ENCODE data around the gene EMC6.

GRCh38 chr17:3630781-3631180, 37.8 kb upstream of the EMC6 start:
- TF ChIP-seq CTCF (conservative IDR thresholded peaks at IDR 0.05 in 1 of 2, IDR thresholded peaks at IDR 0.05 in 1 of 2; ENCODE audit: extremely low read depth in 1 of 2, insufficient read depth in 1 of 2, low read depth in 1 of 2, low read length in 2 of 2) (no peak), EZH2 (IDR thresholded peaks at IDR 0.05; ENCODE audit: borderline replicate concordance, low read length) (no peak)

All from mammary epithelial cell (primary cell).